Measurements from ENCODE around the gene KMT2E. TPM values are rescaled to one million over a fixed set of nuclear protein-coding genes. Genes with fewer than 3 reads are reported as not detected.

The KMT2E gene
- total RNA-seq, 2 donors from 2014 or later, result 85.2 to 181 TPM

GRCh38 chr7:104976966-104977636 is 36.9 kb upstream of the KMT2E start:
- no peak for ATAC-seq (replicated peaks)
- no peaks in the 10 kb centered on the region for H3K27me3 Mint-ChIP-seq
- peaks cover 30% of the 10 kb centered on the region for H3K36me3 Mint-ChIP-seq (ENCODE audit: low read depth)
- peak overlapping the region; percentile 9 for H3K27ac Mint-ChIP-seq
- H3K4me3 Mint-ChIP-seq, result no peak overlapping the region
- H3K4me1 Mint-ChIP-seq, result peaks cover 25% of the 10 kb centered on the region
- no peaks in the 10 kb centered on the region for H3K9me3 Mint-ChIP-seq

- ATAC-seq (replicated peaks), result no peak
- H3K9me3 Mint-ChIP-seq, result no peaks in the 10 kb centered on the region
- peaks cover 38% of the 10 kb centered on the region for H3K36me3 Mint-ChIP-seq (ENCODE audit: low read depth)
- no peaks in the 10 kb centered on the region for H3K27me3 Mint-ChIP-seq
- H3K4me3 Mint-ChIP-seq, result no peak overlapping the region
- H3K27ac Mint-ChIP-seq, result peak overlapping the region; percentile 42
- H3K4me1 Mint-ChIP-seq, result peaks cover 31% of the 10 kb centered on the region
Measured at GRCh38 chr7:104978460-104978859, 35.5 kb upstream of the KMT2E start.

GRCh38 chr7:104979167-104979841 is 34.7 kb upstream of the KMT2E start:
- ATAC-seq (replicated peaks), result no peak
- Mint-ChIP-seq H3K36me3 (ENCODE audit: low read depth) (peaks cover 38% of the 10 kb centered on the region), H3K9me3 (no peaks in the 10 kb centered on the region), H3K27me3 (no peaks in the 10 kb centered on the region), H3K4me1 (peaks cover 24% of the 10 kb centered on the region), H3K4me3 (no peak overlapping the region), H3K27ac (peak overlapping the region; percentile 42)

GRCh38 chr7:104980440-104980839 is 33.6 kb upstream of the KMT2E start:
- H3K36me3 Mint-ChIP-seq (ENCODE audit: low read depth), result peaks cover 46% of the 10 kb centered on the region
- peaks cover 32% of the 10 kb centered on the region for H3K4me1 Mint-ChIP-seq
- no peaks in the 10 kb centered on the region for H3K27me3 Mint-ChIP-seq
- H3K9me3 Mint-ChIP-seq, result no peaks in the 10 kb centered on the region
- no peak for ATAC-seq (replicated peaks)
- H3K27ac Mint-ChIP-seq, result peak overlapping the region; percentile 100
- H3K4me3 Mint-ChIP-seq, result peak overlapping the region; percentile 97

- ATAC-seq (replicated peaks), result peak; percentile 8
- H3K27me3 Mint-ChIP-seq, result no peaks in the 10 kb centered on the region
- H3K27ac Mint-ChIP-seq, result peak overlapping the region; percentile 100
- no peaks in the 10 kb centered on the region for H3K9me3 Mint-ChIP-seq
- peaks cover 46% of the 10 kb centered on the region for H3K36me3 Mint-ChIP-seq (ENCODE audit: low read depth)
- peak overlapping the region; percentile 97 for H3K4me3 Mint-ChIP-seq
- peaks cover 32% of the 10 kb centered on the region for H3K4me1 Mint-ChIP-seq
Measured at GRCh38 chr7:104980841-104981671, 32.9 kb upstream of the KMT2E start.

- no peaks in the 10 kb centered on the region for H3K9me3 Mint-ChIP-seq
- no peaks in the 10 kb centered on the region for H3K27me3 Mint-ChIP-seq
- H3K27ac Mint-ChIP-seq, result peak overlapping the region; percentile 100
- H3K4me1 Mint-ChIP-seq, result peaks cover 32% of the 10 kb centered on the region
- no peak for ATAC-seq (replicated peaks)
- peak overlapping the region; percentile 97 for H3K4me3 Mint-ChIP-seq
- peaks cover 46% of the 10 kb centered on the region for H3K36me3 Mint-ChIP-seq (ENCODE audit: low read depth)
Measured at GRCh38 chr7:104981672-104982037, 32.4 kb upstream of the KMT2E start.

GRCh38 chr7:104982308-104983075 is 31.5 kb upstream of the KMT2E start:
- ATAC-seq (replicated peaks), result no peak
- no peaks in the 10 kb centered on the region for H3K9me3 Mint-ChIP-seq
- H3K4me1 Mint-ChIP-seq, result peaks cover 32% of the 10 kb centered on the region
- peaks cover 46% of the 10 kb centered on the region for H3K36me3 Mint-ChIP-seq (ENCODE audit: low read depth)
- no peaks in the 10 kb centered on the region for H3K27me3 Mint-ChIP-seq
- peak overlapping the region; percentile 97 for H3K4me3 Mint-ChIP-seq
- peak overlapping the region; percentile 100 for H3K27ac Mint-ChIP-seq

GRCh38 chr7:104983076-104983577 is 30.9 kb upstream of the KMT2E start:
- Mint-ChIP-seq H3K4me3 (peak overlapping the region; percentile 97), H3K9me3 (no peaks in the 10 kb centered on the region), H3K4me1 (peaks cover 32% of the 10 kb centered on the region), H3K36me3 (ENCODE audit: low read depth) (peaks cover 46% of the 10 kb centered on the region), H3K27ac (peak overlapping the region; percentile 100), H3K27me3 (no peaks in the 10 kb centered on the region)
- no peak for ATAC-seq (replicated peaks)

GRCh38 chr7:104983578-104984539 is 30.1 kb upstream of the KMT2E start:
- Mint-ChIP-seq H3K4me1 (peaks cover 32% of the 10 kb centered on the region), H3K4me3 (peak overlapping the region; percentile 97), H3K36me3 (ENCODE audit: low read depth) (peaks cover 45% of the 10 kb centered on the region), H3K9me3 (no peaks in the 10 kb centered on the region), H3K27me3 (no peaks in the 10 kb centered on the region), H3K27ac (peak overlapping the region; percentile 100)
- ATAC-seq (replicated peaks), result peak; percentile 90

GRCh38 chr7:104984585-104985258 is 29.3 kb upstream of the KMT2E start:
- no peak for ATAC-seq (replicated peaks)
- Mint-ChIP-seq H3K9me3 (no peaks in the 10 kb centered on the region), H3K27me3 (no peaks in the 10 kb centered on the region), H3K27ac (peak overlapping the region; percentile 100), H3K4me3 (peak overlapping the region; percentile 97), H3K36me3 (ENCODE audit: low read depth) (peaks cover 41% of the 10 kb centered on the region), H3K4me1 (peaks cover 32% of the 10 kb centered on the region)

GRCh38 chr7:104985259-104985617 is 28.8 kb upstream of the KMT2E start:
- no peaks in the 10 kb centered on the region for H3K27me3 Mint-ChIP-seq
- no peaks in the 10 kb centered on the region for H3K9me3 Mint-ChIP-seq
- H3K4me1 Mint-ChIP-seq, result peaks cover 30% of the 10 kb centered on the region
- H3K27ac Mint-ChIP-seq, result peak overlapping the region; percentile 100
- peaks cover 41% of the 10 kb centered on the region for H3K36me3 Mint-ChIP-seq (ENCODE audit: low read depth)
- no peak for ATAC-seq (replicated peaks)
- H3K4me3 Mint-ChIP-seq, result peak overlapping the region; percentile 97

- peak overlapping the region; percentile 97 for H3K4me3 Mint-ChIP-seq
- H3K9me3 Mint-ChIP-seq, result no peaks in the 10 kb centered on the region
Measured at GRCh38 chr7:104986628-104987259, 27.3 kb upstream of the KMT2E start.

More at GRCh38 chr7:104986628-104987259, 27.3 kb upstream of the KMT2E start:
- H3K27ac Mint-ChIP-seq, result peak overlapping the region; percentile 50
- H3K4me1 Mint-ChIP-seq, result peaks cover 20% of the 10 kb centered on the region
- no peak for ATAC-seq (replicated peaks)
- peaks cover 33% of the 10 kb centered on the region for H3K36me3 Mint-ChIP-seq (ENCODE audit: low read depth)
- no peaks in the 10 kb centered on the region for H3K27me3 Mint-ChIP-seq

Measured in activated T-helper 17 cell treated with anti-CD3 and anti-CD28 coated beads, Interleukin-2, amount 50 U/mL, for 72 hours (primary cell).